GM12878 (cell line): ENCODE measurements around the gene CNOT3. TPM values are rescaled to one million over a fixed set of nuclear protein-coding genes. Genes with fewer than 3 reads are reported as not detected.

ENCODE experiments used
- ATF7 ChIP-seq: fragments of 450-650 bp; IDR thresholded peaks from 2 replicates; pipeline ENCODE4 v1.6.1; 2016; ENCODE audit warnings: low read depth, mild to moderate bottlenecking
- E2F4 ChIP-seq: IDR thresholded peaks from 2 replicates; pipeline ENCODE4 v1.6.1; 2012; ENCODE audit warnings: low read depth, low read length, improper control_type of control experiment
- E2F8 ChIP-seq: fragments of 450-650 bp; IDR thresholded peaks from 2 replicates; pipeline ENCODE4 v1.6.1; 2018; ENCODE audit warnings: mild to moderate bottlenecking, low read depth, moderate library complexity; ENCODE audit not compliant: partially characterized antibody
- FOS ChIP-seq: IDR thresholded peaks from 3 replicates; pipeline ENCODE4 v1.6.1; 2011; ENCODE audit warnings: borderline replicate concordance; ENCODE audit not compliant: insufficient read length; ENCODE audit errors: extremely low read depth
- FOXM1 ChIP-seq: IDR thresholded peaks from 2 replicates; pipeline ENCODE4 v1.6.1; 2012; ENCODE audit warnings: low read depth, mild to moderate bottlenecking, inconsistent platforms, low read length, moderate library complexity
- GATAD2B ChIP-seq: fragments of 450-650 bp; conservative IDR thresholded peaks from 2 replicates; pipeline ENCODE4 v1.6.1; 2017; ENCODE audit warnings: low read depth, mild to moderate bottlenecking, moderate library complexity
- MYC ChIP-seq: IDR thresholded peaks from 2 replicates; pipeline ENCODE4 v1.6.1; 2011; ENCODE audit warnings: mild to moderate bottlenecking, low read length, moderate library complexity, inconsistent platforms; ENCODE audit not compliant: insufficient read depth, insufficient replicate concordance, insufficient read length, severe bottlenecking
- NBN ChIP-seq: fragments of 450-650 bp; IDR thresholded peaks from 2 replicates; pipeline ENCODE4 v1.6.1; 2016
- NFYB ChIP-seq: IDR thresholded peaks from 2 replicates; pipeline ENCODE4 v1.6.1; 2011; ENCODE audit warnings: low read depth, mild to moderate bottlenecking, low read length, improper control_type of control experiment, moderate library complexity; ENCODE audit not compliant: insufficient read depth
- NR2F1 ChIP-seq: fragments of 450-650 bp; conservative IDR thresholded peaks from 2 replicates; pipeline ENCODE4 v1.6.1; 2017; ENCODE audit warnings: mild to moderate bottlenecking
- NRF1 ChIP-seq: conservative IDR thresholded peaks from 2 replicates; pipeline ENCODE4 v1.6.1; 2011; ENCODE audit warnings: mild to moderate bottlenecking, low read depth, low read length, improper control_type of control experiment
- PML ChIP-seq: IDR thresholded peaks from 2 replicates; pipeline ENCODE4 v1.6.1; 2012; ENCODE audit warnings: low read length, inconsistent platforms
- REST ChIP-seq: IDR thresholded peaks from 2 replicates; pipeline ENCODE4 v1.6.1; 2012; ENCODE audit warnings: mild to moderate bottlenecking, low read depth, low read length
- SMAD5 ChIP-seq: IDR thresholded peaks from 2 replicates; pipeline ENCODE4 v1.6.1; 2016; ENCODE audit warnings: antibody characterized with exemption, low read depth
- STAT1 ChIP-seq: fragments of 450-650 bp; conservative IDR thresholded peaks from 2 replicates; pipeline ENCODE4 v1.6.1; 2014; ENCODE audit warnings: antibody characterized with exemption, mild to moderate bottlenecking
- USF1 ChIP-seq: IDR thresholded peaks from 2 replicates; pipeline ENCODE4 v1.6.1; 2011; ENCODE audit warnings: borderline replicate concordance, low read depth, mild to moderate bottlenecking, moderate library complexity, mixed read lengths, low read length; ENCODE audit not compliant: insufficient read depth; ENCODE audit errors: extremely low read length
- polyA plus RNA-seq, 11 experiments: library from polyadenylated mRNA; depleted of rRNA in 4 of 11; unstranded in 6 of 11; stranded (reverse) in 5 of 11; fragments of >200 nt; fragmentation: Nextera tagmentation in 4 of 11; fragmentation: Illumina TruSeq in 1 of 11; extraction: Ambion mirVana in 4 of 11; extraction: Trizol in 1 of 11; gene quantifications; 1 replicate in 1 of 11; 2 replicates in 10 of 11; pipeline versions ENCODE4 v1.2.1 to v1.2.3, GENCODE V29; 2011 to 2016; ENCODE audit warnings: inconsistent platforms in 2 of 11, missing spikeins in 2 of 11, low read depth in 1 of 11
- total RNA-seq, 4 experiments: library from RNA; depleted of rRNA in 3 of 4; stranded (reverse); fragments of >200 nt in 3 of 4; fragmentation: Illumina TruSeq in 1 of 4; extraction: Trizol in 1 of 4; gene quantifications; 2 replicates each; pipeline versions ENCODE4 v1.2.1 to v1.2.3, GENCODE V29; 2013 to 2021
- TF ChIP-seq, protein P1 (sequence below): fragments of 450-650 bp; IDR thresholded peaks from 2 replicates; pipeline ENCODE4 v1.6.1; 2016; ENCODE audit warnings: mild to moderate bottlenecking

Gene CNOT3
- total and polyA plus RNA-seq, 10 of the 15 experiments (the other 5 are each of a cell fraction or from before 2014, with no cell fraction given) = 0.14 to 45.1 (median 14.0) TPM

GRCh38 chr19:54102421-54103169 is 35.0 kb upstream of the CNOT3 start, which contains the start of gene NDUFA3 (continued):
- TF ChIP-seq USF1 (no peak), GATAD2B (peak; percentile 37; the same call in 1 of the 2 replicates), ATF7 (no peak), NFYB (no peak), E2F8 (no peak), NRF1 (peak; percentile 99), REST (no peak), FOS (no peak), MYC (no peak), FOXM1 (no peak), NR2F1 (peak; percentile 97), PML (0 out of 2 replicates have a peak, but pooled peaks have one; percentile 79), NBN (peak; percentile 65; the same call in 1 of the 2 replicates), E2F4 (no peak), SMAD5 (peak; percentile 82), STAT1 (0 out of 2 replicates have a peak, but pooled peaks have one; percentile 53)
- TF ChIP-seq, protein P1, sequence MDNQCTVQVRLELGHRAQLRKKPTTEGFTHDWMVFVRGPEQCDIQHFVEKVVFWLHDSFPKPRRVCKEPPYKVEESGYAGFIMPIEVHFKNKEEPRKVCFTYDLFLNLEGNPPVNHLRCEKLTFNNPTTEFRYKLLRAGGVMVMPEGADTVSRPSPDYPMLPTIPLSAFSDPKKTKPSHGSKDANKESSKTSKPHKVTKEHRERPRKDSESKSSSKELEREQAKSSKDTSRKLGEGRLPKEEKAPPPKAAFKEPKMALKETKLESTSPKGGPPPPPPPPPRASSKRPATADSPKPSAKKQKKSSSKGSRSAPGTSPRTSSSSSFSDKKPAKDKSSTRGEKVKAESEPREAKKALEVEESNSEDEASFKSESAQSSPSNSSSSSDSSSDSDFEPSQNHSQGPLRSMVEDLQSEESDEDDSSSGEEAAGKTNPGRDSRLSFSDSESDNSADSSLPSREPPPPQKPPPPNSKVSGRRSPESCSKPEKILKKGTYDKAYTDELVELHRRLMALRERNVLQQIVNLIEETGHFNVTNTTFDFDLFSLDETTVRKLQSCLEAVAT = no peak
